Hepatocyte (in vitro differentiated cells): ENCODE data around the gene ADAP1. TPM values are rescaled to one million over a fixed set of nuclear protein-coding genes. Genes with fewer than 3 reads are reported as not detected.
A peak's percentile ranks its signal among the peaks of the same experiment; 100 is the strongest.
"Not testable (repeated sequence)": the region's sequence is repeated elsewhere in the genome, so short reads cannot be mapped to it uniquely, and the experiment has no call there.

ENCODE experiments used
- DNase-seq: peaks from one replicate; pipeline ENCODE4 v3.0.0-alpha.2; 2016; ENCODE audit warnings: low spot score
- H2AFZ ChIP-seq: fragments of 200-600 bp; sonication (generic); 2 replicates; pipeline ENCODE4 v1.6.0; 2016; ENCODE audit warnings: antibody characterized with exemption, mild to moderate bottlenecking
- H3K27ac ChIP-seq: fragments of 200-600 bp; sonication (generic); 2 replicates; pipeline ENCODE4 v1.5.1; 2016; ENCODE audit warnings: mild to moderate bottlenecking
- H3K27me3 ChIP-seq: fragments of 200-600 bp; sonication (generic); 2 replicates; pipeline ENCODE4 v1.6.1; 2016
- H3K36me3 ChIP-seq: fragments of 200-600 bp; sonication (generic); replicated peaks from 2 replicates; pipeline ENCODE4 v1.5.1; 2016; ENCODE audit warnings: low read depth; ENCODE audit not compliant: insufficient read depth
- H3K4me1 ChIP-seq: fragments of 200-600 bp; sonication (generic); 2 replicates; pipeline ENCODE4 v1.5.1; 2016; ENCODE audit warnings: mild to moderate bottlenecking, moderate library complexity; ENCODE audit not compliant: insufficient read depth
- H3K4me2 ChIP-seq: fragments of 200-600 bp; sonication (generic); 2 replicates; pipeline ENCODE4 v1.6.0; 2016
- H3K4me3 ChIP-seq: fragments of 200-600 bp; sonication (generic); 2 replicates; pipeline ENCODE4 v1.5.1; 2016; ENCODE audit warnings: mild to moderate bottlenecking
- H3K79me2 ChIP-seq: fragments of 200-600 bp; sonication (generic); 2 replicates; pipeline ENCODE4 v1.6.0; 2017; ENCODE audit warnings: mild to moderate bottlenecking
- H3K9me2 ChIP-seq: fragments of 200-600 bp; sonication (generic); replicated peaks from 2 replicates; pipeline ENCODE4 v1.6.0; 2017; ENCODE audit warnings: mild to moderate bottlenecking; ENCODE audit not compliant: insufficient read depth
- H3K9me3 ChIP-seq: fragments of 200-600 bp; sonication (generic); 2 replicates; pipeline ENCODE4 v1.5.1; 2016; ENCODE audit warnings: low read depth, mild to moderate bottlenecking
- H4K20me1 ChIP-seq: fragments of 200-600 bp; sonication (generic); 2 replicates; pipeline ENCODE4 v1.6.0; 2016; ENCODE audit warnings: mild to moderate bottlenecking; ENCODE audit not compliant: insufficient read depth, poor library complexity, severe bottlenecking
- CTCF ChIP-seq: fragments of 200-600 bp; sonication (generic); IDR thresholded peaks from 2 replicates; pipeline ENCODE4 v1.5.1; 2016; ENCODE audit warnings: antibody characterized with exemption, mild to moderate bottlenecking; ENCODE audit not compliant: poor library complexity
- EZH2 ChIP-seq: fragments of 200-600 bp; sonication (generic); IDR thresholded peaks from 2 replicates; pipeline ENCODE4 v1.6.1; 2016; ENCODE audit warnings: antibody characterized with exemption, mild to moderate bottlenecking, borderline replicate concordance
- EZH2phosphoT487 ChIP-seq: fragments of 200-600 bp; sonication (generic); IDR thresholded peaks from one replicate; pipeline ENCODE4 v1.6.1; 2018; ENCODE audit warnings: antibody characterized with exemption, mild to moderate bottlenecking, low read depth, moderate library complexity; ENCODE audit not compliant: unreplicated experiment, severe bottlenecking
- WGBS: methylation state at CpG from one replicate; pipeline ENCODE4 v1.1.6; 2016; ENCODE audit warnings: low lambda C conversion rate; ENCODE audit errors: missing lambda C conversion rate; 5-methylcytosine and 5-hydroxymethylcytosine counted together
- polyA plus RNA-seq: library from polyadenylated mRNA; unstranded; fragments of >200 nt; fragmentation: Nextera tagmentation; extraction: Ambion mirVana; gene quantifications from 2 replicates; pipeline ENCODE4 v1.2.1, GENCODE V29; 2016
- total RNA-seq: library from RNA; depleted of rRNA; stranded (reverse); fragments of >200 nt; gene quantifications from 2 replicates; pipeline ENCODE4 v1.2.3, GENCODE V29; 2014

The ADAP1 gene
- total and polyA plus RNA-seq, 2 experiments from 2014 or later = 25.6 to 35.7 TPM

GRCh38 chr7:925601-926000 lies 28.9 kb downstream of the ADAP1 start:
- WGBS = 88% methylated on average over 11 of the region's 18 CpGs
- Histone ChIP-seq H3K36me3 (no peaks in the 10 kb centered on the region), H3K4me1 (peaks cover 18% of the 10 kb centered on the region), H2AFZ (no peak overlapping the region), H3K4me2 (no peak overlapping the region), H3K9me3 (no peaks in the 10 kb centered on the region), H4K20me1 (no peaks in the 10 kb centered on the region), H3K4me3 (no peak overlapping the region), H3K27ac (peak overlapping the region; percentile 87), H3K79me2 (no peaks in the 10 kb centered on the region), H3K9me2 (no peaks in the 10 kb centered on the region), H3K27me3 (no peaks in the 10 kb centered on the region)
- TF ChIP-seq EZH2 = no peak
- TF ChIP-seq CTCF = no peak
- no peak for TF ChIP-seq EZH2phosphoT487
- no peak for DNase-seq

- Histone ChIP-seq H3K9me3 (no peaks in the 10 kb centered on the region), H3K4me2 (no peak overlapping the region), H3K36me3 (no peaks in the 10 kb centered on the region), H3K4me3 (no peak overlapping the region), H3K9me2 (no peaks in the 10 kb centered on the region), H3K27me3 (no peaks in the 10 kb centered on the region), H3K79me2 (no peaks in the 10 kb centered on the region), H2AFZ (no peak overlapping the region), H4K20me1 (no peaks in the 10 kb centered on the region), H3K27ac (no peak overlapping the region), H3K4me1 (peaks cover 18% of the 10 kb centered on the region)
- no peak for DNase-seq
- WGBS = 84% methylated on average over 24 of the region's 24 CpGs
- TF ChIP-seq EZH2phosphoT487 = no peak
- no peak for TF ChIP-seq CTCF
- TF ChIP-seq EZH2 = no peak
These were observed 29.8 kb downstream of the ADAP1 start for GRCh38 chr7:924541-925231.

GRCh38 chr7:924042-924441 lies 30.4 kb downstream of the ADAP1 start:
- H3K27me3 ChIP-seq, H3K36me3 ChIP-seq, H3K4me2 ChIP-seq, H2AFZ ChIP-seq, H3K9me2 ChIP-seq, H3K4me3 ChIP-seq, H3K79me2 ChIP-seq, H3K27ac ChIP-seq, H3K9me3 ChIP-seq, H4K20me1 ChIP-seq, DNase-seq: not testable (repeated sequence)
- WGBS = no CpG with 5 or more reads among the region's 25 CpGs
- peaks cover 18% of the 10 kb centered on the region for H3K4me1 ChIP-seq

- DNase-seq = peak; percentile 67
- H3K27me3 ChIP-seq = no peaks in the 10 kb centered on the region
These were observed 31.1 kb downstream of the ADAP1 start for GRCh38 chr7:923108-924041.

More at GRCh38 chr7:923108-924041, 31.1 kb downstream of the ADAP1 start:
- no peaks in the 10 kb centered on the region for H3K79me2 ChIP-seq
- no peaks in the 10 kb centered on the region for H3K9me3 ChIP-seq
- H3K4me1 ChIP-seq = peaks cover 18% of the 10 kb centered on the region
- 69% methylated on average over 38 of the region's 40 CpGs for WGBS
- H3K27ac ChIP-seq = peak overlapping the region; percentile 66
- H3K4me3 ChIP-seq = no peak overlapping the region
- no peaks in the 10 kb centered on the region for H3K36me3 ChIP-seq
- no peaks in the 10 kb centered on the region for H4K20me1 ChIP-seq
- no peak overlapping the region for H3K4me2 ChIP-seq
- no peak overlapping the region for H2AFZ ChIP-seq
- TF ChIP-seq CTCF (no peak), EZH2 (no peak), EZH2phosphoT487 (no peak)
- H3K9me2 ChIP-seq = no peaks in the 10 kb centered on the region
